Neural progenitor cell (in vitro differentiated cells): Measurements from ENCODE around the gene OSM.

Experiments used
- EZH2 ChIP-seq: fragments of 200-600 bp; sonication (generic); IDR thresholded peaks from 2 replicates; pipeline ENCODE4 v1.6.1; 2017; ENCODE audit warnings: antibody characterized with exemption, mild to moderate bottlenecking, moderate library complexity
- EZH2phosphoT487 ChIP-seq: fragments of 200-600 bp; sonication (generic); IDR thresholded peaks from 2 replicates; pipeline ENCODE4 v1.6.1; 2017; ENCODE audit warnings: antibody characterized with exemption
- TF ChIP-seq, protein P1 (sequence below): fragments of 200-600 bp; sonication (generic); IDR thresholded peaks from 2 replicates; pipeline ENCODE4 v1.5.1; 2017; ENCODE audit warnings: antibody characterized with exemption, mild to moderate bottlenecking

DNA sequence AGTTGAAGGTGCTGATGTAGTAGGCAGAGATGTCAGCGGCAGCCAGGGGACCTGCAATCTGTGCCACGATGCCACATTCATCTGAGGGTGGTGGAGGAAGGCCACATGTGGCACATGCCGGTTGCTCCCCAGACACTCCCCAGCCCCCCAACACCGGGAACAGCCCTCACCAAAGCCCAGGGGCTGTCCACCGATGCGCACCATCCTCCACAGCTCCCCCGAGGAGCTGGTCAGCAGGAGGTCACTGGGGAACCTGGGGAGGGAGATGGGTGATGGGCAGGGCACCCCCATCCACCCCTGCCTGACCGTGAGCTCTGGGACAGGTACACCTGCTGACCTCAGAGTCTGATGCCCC, 19.2 kb upstream of the OSM start:
- TF ChIP-seq, protein P1, sequence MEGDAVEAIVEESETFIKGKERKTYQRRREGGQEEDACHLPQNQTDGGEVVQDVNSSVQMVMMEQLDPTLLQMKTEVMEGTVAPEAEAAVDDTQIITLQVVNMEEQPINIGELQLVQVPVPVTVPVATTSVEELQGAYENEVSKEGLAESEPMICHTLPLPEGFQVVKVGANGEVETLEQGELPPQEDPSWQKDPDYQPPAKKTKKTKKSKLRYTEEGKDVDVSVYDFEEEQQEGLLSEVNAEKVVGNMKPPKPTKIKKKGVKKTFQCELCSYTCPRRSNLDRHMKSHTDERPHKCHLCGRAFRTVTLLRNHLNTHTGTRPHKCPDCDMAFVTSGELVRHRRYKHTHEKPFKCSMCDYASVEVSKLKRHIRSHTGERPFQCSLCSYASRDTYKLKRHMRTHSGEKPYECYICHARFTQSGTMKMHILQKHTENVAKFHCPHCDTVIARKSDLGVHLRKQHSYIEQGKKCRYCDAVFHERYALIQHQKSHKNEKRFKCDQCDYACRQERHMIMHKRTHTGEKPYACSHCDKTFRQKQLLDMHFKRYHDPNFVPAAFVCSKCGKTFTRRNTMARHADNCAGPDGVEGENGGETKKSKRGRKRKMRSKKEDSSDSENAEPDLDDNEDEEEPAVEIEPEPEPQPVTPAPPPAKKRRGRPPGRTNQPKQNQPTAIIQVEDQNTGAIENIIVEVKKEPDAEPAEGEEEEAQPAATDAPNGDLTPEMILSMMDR: no peak
- TF ChIP-seq EZH2phosphoT487 (no peak), EZH2 (no peak)
